ENCODE measurements around the gene GPR108. TPM values are rescaled to one million over a fixed set of nuclear protein-coding genes. Genes with fewer than 3 reads are reported as not detected.
A peak's percentile ranks its signal among the peaks of the same experiment; 100 is the strongest.

Gene GPR108
- total and polyA plus RNA-seq, 2 donors from 2014 or later: 113 to 144 TPM

DNA sequence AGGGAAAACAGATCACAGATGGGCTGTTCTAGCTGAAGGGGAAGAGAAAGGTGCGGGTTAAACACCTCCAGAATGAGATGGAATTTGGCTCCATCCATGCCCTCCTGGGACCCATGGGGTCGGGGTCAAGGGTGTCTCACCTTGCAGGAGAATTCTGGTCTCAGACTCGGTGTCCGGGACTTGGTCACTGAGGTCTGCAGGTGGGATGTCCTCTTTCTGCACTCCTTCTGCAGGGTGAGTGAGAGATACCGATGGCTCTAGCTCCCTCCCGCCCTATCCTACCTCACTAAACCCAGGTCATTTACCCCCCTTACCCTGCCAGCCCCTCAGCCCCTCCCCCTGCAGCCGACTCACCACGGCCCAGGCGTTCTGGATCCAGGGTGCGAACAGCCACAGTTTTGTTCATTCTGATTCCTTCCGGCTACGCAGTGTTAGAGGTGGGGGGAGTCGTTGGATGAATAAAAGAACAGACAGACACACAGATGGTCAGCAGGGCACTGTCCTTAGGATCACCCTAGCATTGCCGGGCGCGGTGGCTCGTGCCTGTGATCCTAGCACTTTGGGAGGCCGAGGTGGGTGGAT lies 41.0 kb downstream of the GPR108 start:
- no peaks in the 10 kb centered on the region for H3K36me3 ChIP-seq (ENCODE audit: control insufficient read depth in 2 of 3, insufficient read depth in 3 of 3, low read length in 3 of 3)

DNA sequence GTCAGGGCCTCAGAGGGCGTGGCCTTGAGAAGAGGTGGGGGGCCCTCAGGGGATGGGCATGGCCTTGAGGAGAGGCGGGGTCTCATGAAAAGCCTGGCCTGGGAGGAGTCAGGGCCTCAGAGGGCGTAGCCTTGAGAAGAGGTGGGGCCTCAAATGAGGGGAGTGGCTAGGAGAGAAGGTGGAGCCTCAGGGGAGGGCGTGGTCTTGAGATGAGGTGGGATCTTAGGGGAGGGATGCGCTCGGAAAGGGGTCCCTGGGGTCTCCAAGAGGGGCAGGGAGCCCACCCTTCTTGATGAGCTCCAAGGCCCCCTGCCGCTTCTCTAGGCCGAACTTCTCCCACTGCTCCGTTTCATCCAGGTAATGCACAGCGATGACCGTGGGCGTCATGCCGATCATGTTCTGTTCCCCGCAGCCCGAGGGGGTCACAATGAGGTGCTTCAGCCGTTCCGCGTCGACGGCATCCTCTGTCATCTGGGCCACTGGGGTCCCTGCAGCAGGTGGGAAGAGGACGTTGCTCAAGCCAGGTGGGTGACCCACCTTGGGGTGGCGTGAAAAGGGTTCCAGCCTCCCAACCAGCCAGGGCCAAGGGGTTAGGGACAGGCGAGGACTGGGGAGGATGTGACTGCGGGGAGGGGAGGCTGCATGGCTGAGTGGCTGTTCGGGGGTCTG lies 43.1 kb downstream of the GPR108 start:
- no peak for FAIRE-seq
- Histone ChIP-seq H3K27me3 (ENCODE audit: control insufficient read depth, insufficient read depth, low read length) (no peaks in the 10 kb centered on the region), H3K36me3 (ENCODE audit: control insufficient read depth in 2 of 3, insufficient read depth in 3 of 3, low read length in 3 of 3) (no peaks in the 10 kb centered on the region)

More for the DNA sequence above, 41.0 kb downstream of the GPR108 start:
- intact Hi-C loops (cut with DNase I): no loop called here
- H3K9me3 ChIP-seq (ENCODE audit: control insufficient read depth in 2 of 3, insufficient read depth in 1 of 3, low read length in 3 of 3): no peaks in the 10 kb centered on the region
- H3K27me3 ChIP-seq (ENCODE audit: control insufficient read depth, insufficient read depth, low read length): no peaks in the 10 kb centered on the region
- no peak overlapping the region for H3K27ac ChIP-seq (ENCODE audit: low read depth in 2 of 2, low read length in 2 of 2)
- FAIRE-seq (no peak), DNase-seq (peak in 1 of 5 donors; percentile 33)
- no peak overlapping the region for H3K9ac ChIP-seq (ENCODE audit: low read length in 3 of 3)
- no peak overlapping the region for H3K4me3 ChIP-seq (ENCODE audit: low read length in 3 of 3)
- TF ChIP-seq, protein P1, sequence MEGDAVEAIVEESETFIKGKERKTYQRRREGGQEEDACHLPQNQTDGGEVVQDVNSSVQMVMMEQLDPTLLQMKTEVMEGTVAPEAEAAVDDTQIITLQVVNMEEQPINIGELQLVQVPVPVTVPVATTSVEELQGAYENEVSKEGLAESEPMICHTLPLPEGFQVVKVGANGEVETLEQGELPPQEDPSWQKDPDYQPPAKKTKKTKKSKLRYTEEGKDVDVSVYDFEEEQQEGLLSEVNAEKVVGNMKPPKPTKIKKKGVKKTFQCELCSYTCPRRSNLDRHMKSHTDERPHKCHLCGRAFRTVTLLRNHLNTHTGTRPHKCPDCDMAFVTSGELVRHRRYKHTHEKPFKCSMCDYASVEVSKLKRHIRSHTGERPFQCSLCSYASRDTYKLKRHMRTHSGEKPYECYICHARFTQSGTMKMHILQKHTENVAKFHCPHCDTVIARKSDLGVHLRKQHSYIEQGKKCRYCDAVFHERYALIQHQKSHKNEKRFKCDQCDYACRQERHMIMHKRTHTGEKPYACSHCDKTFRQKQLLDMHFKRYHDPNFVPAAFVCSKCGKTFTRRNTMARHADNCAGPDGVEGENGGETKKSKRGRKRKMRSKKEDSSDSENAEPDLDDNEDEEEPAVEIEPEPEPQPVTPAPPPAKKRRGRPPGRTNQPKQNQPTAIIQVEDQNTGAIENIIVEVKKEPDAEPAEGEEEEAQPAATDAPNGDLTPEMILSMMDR (IDR thresholded peaks at IDR 0.05; ENCODE audit: borderline replicate concordance, extremely low read depth, insufficient read depth): no peak
- no peaks in the 10 kb centered on the region for H3K4me1 ChIP-seq (ENCODE audit: control insufficient read depth in 2 of 3, insufficient read depth in 2 of 3, low read depth in 1 of 3, low read length in 3 of 3)

GRCh38 chr19:6693681-6694080 lies 43.7 kb downstream of the GPR108 start:
- DNase-seq (peak in 1 of 5 donors; percentile 45), FAIRE-seq (no peak)
- no peaks in the 10 kb centered on the region for H3K27me3 ChIP-seq (ENCODE audit: control insufficient read depth, insufficient read depth, low read length)
- no peaks in the 10 kb centered on the region for H3K9me3 ChIP-seq (ENCODE audit: control insufficient read depth in 2 of 3, insufficient read depth in 1 of 3, low read length in 3 of 3)
- H3K9ac ChIP-seq (ENCODE audit: low read length in 3 of 3): no peak overlapping the region
- H3K36me3 ChIP-seq (ENCODE audit: control insufficient read depth in 2 of 3, insufficient read depth in 3 of 3, low read length in 3 of 3): no peaks in the 10 kb centered on the region
- TF ChIP-seq, protein P1 (IDR thresholded peaks at IDR 0.05; ENCODE audit: borderline replicate concordance, extremely low read depth, insufficient read depth): no peak
- intact Hi-C loops (cut with DNase I): no loop called here
- H3K4me3 ChIP-seq (ENCODE audit: low read length in 3 of 3): no peak overlapping the region
- no peak overlapping the region for H3K27ac ChIP-seq (ENCODE audit: low read depth in 2 of 2, low read length in 2 of 2)
- no peaks in the 10 kb centered on the region for H3K4me1 ChIP-seq (ENCODE audit: control insufficient read depth in 2 of 3, insufficient read depth in 2 of 3, low read depth in 1 of 3, low read length in 3 of 3)

More for the DNA sequence above, 43.1 kb downstream of the GPR108 start:
- Histone ChIP-seq H3K9ac (ENCODE audit: low read length in 3 of 3) (no peak overlapping the region), H3K4me3 (ENCODE audit: low read length in 3 of 3) (no peak overlapping the region), H3K27ac (ENCODE audit: low read depth in 2 of 2, low read length in 2 of 2) (no peak overlapping the region), H3K9me3 (ENCODE audit: control insufficient read depth in 2 of 3, insufficient read depth in 1 of 3, low read length in 3 of 3) (no peaks in the 10 kb centered on the region), H3K4me1 (ENCODE audit: control insufficient read depth in 2 of 3, insufficient read depth in 2 of 3, low read depth in 1 of 3, low read length in 3 of 3) (no peaks in the 10 kb centered on the region)
- peak in 1 of 5 donors; percentile 58 for DNase-seq
- TF ChIP-seq, protein P1 (IDR thresholded peaks at IDR 0.05; ENCODE audit: borderline replicate concordance, extremely low read depth, insufficient read depth): no peak
- intact Hi-C loops (cut with DNase I): no loop called here
